Measurements from ENCODE around the gene MED9. TPM values are rescaled to one million over a fixed set of nuclear protein-coding genes. Genes with fewer than 3 reads are reported as not detected.

The MED9 gene
- total RNA-seq, 1 experiment from 2014 or later: 8.1 TPM

- Mint-ChIP-seq H3K4me3 (ENCODE audit: unreplicated experiment) (no peak overlapping the region), H3K4me1 (ENCODE audit: insufficient read depth, unreplicated experiment) (peaks cover 15% of the 10 kb centered on the region), H3K27ac (ENCODE audit: low read depth, unreplicated experiment) (no peak overlapping the region), H3K36me3 (ENCODE audit: insufficient read depth, unreplicated experiment) (peaks cover 5% of the 10 kb centered on the region), H3K27me3 (ENCODE audit: insufficient read depth, unreplicated experiment) (no peaks in the 10 kb centered on the region), H3K9me3 (ENCODE audit: unreplicated experiment) (no peaks in the 10 kb centered on the region)
- TF ChIP-seq CTCF (IDR thresholded peaks at IDR 0.05; ENCODE audit: unreplicated experiment): no peak
- DNase-seq (ENCODE audit: unreplicated experiment): no peak
- POLR2A ChIA-PET: interaction anchor here (0.6 kb wide), 2 partner anchors 69 to 80 kb away, joined by 3 read pairs; no protein-coding TSS in a partner anchor
- CTCF ChIA-PET: interaction anchor here (0.6 to 1.4 kb wide), 3 partner anchors 53 to 242 kb away, joined by 3 to 5 read pairs (median 4); no protein-coding TSS in a partner anchor
- intact Hi-C loops (cut with micrococcal nuclease): no loop called here
- no TSS peak for BruUV-seq (replicated peaks)
Observed at GRCh38 chr17:17514993-17515933, 38.5 kb downstream of the MED9 start.

GRCh38 chr17:17515934-17516930, 39.4 kb downstream of the MED9 start:
- Mint-ChIP-seq H3K36me3 (ENCODE audit: insufficient read depth, unreplicated experiment) (peaks cover 5% of the 10 kb centered on the region), H3K4me3 (ENCODE audit: unreplicated experiment) (no peak overlapping the region), H3K9me3 (ENCODE audit: unreplicated experiment) (no peaks in the 10 kb centered on the region), H3K4me1 (ENCODE audit: insufficient read depth, unreplicated experiment) (peaks cover 15% of the 10 kb centered on the region), H3K27me3 (ENCODE audit: insufficient read depth, unreplicated experiment) (no peaks in the 10 kb centered on the region), H3K27ac (ENCODE audit: low read depth, unreplicated experiment) (no peak overlapping the region)
- ChIA-PET CTCF (interaction anchor here (0.6 to 1.4 kb wide), 4 partner anchors 10 to 243 kb away, joined by 3 to 5 read pairs (median 4); no protein-coding TSS in a partner anchor), POLR2A (no interaction called here)
- no TSS peak for BruUV-seq (replicated peaks)
- DNase-seq (ENCODE audit: unreplicated experiment): no peak
- intact Hi-C loops (cut with micrococcal nuclease): no loop called here
- no peak for TF ChIP-seq CTCF (IDR thresholded peaks at IDR 0.05; ENCODE audit: unreplicated experiment)

GRCh38 chr17:17516941-17517720, 40.3 kb downstream of the MED9 start:
- Mint-ChIP-seq H3K4me1 (ENCODE audit: insufficient read depth, unreplicated experiment) (peaks cover 11% of the 10 kb centered on the region), H3K36me3 (ENCODE audit: insufficient read depth, unreplicated experiment) (peaks cover 4% of the 10 kb centered on the region), H3K9me3 (ENCODE audit: unreplicated experiment) (no peaks in the 10 kb centered on the region), H3K4me3 (ENCODE audit: unreplicated experiment) (no peak overlapping the region), H3K27me3 (ENCODE audit: insufficient read depth, unreplicated experiment) (no peaks in the 10 kb centered on the region), H3K27ac (ENCODE audit: low read depth, unreplicated experiment) (no peak overlapping the region)
- DNase-seq (ENCODE audit: unreplicated experiment): no peak
- intact Hi-C loops (cut with micrococcal nuclease): no loop called here
- ChIA-PET CTCF (interaction anchor here (1.4 kb wide), 1 partner anchor 51 kb away, joined by 5 read pairs; no protein-coding TSS in a partner anchor), POLR2A (no interaction called here)
- BruUV-seq (replicated peaks): no TSS peak
- no peak for TF ChIP-seq CTCF (IDR thresholded peaks at IDR 0.05; ENCODE audit: unreplicated experiment)
